GM10847 (cell line): ENCODE measurements around the gene LMOD1.

Source experiments
- POLR2A ChIP-seq: IDR thresholded peaks from 2 replicates; pipeline ENCODE4 v1.6.1; 2011; ENCODE audit not compliant: insufficient read length; ENCODE audit errors: extremely low read depth

Gene LMOD1

DNA sequence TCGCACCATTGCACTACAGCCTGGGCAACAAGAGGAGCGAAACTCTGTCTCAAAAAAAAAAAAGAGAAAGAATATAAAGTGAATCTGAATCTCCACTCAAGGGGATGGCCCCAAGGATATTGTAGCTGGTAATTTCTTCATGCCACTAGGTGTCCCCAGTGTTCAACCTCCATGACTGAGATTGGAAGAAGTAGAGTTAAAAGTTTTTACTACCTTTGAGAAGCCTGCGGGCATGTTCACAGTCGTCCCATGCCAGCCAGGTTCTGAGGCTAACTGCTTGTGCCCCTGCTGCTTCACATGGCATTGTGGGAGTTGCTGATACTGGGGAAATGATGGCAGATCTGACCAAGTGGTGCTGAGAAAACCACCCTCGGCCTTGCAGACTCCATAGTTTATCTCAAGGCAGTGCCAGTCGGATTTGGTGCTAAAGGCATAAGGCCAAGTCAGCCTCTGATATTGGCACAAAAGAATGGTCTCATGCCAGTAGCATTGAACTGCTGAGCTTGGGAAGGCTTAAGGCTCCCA is 68.4 kb downstream of the LMOD1 start:
- no peak for TF ChIP-seq POLR2A

GRCh38 chr1:201876148-201876818 is 70.1 kb downstream of the LMOD1 start:
- no peak for TF ChIP-seq POLR2A

- TF ChIP-seq POLR2A: no peak
These were observed 71.7 kb downstream of the LMOD1 start for GRCh38 chr1:201874672-201875071.

- no peak for TF ChIP-seq POLR2A
These were observed 76.0 kb downstream of the LMOD1 start for GRCh38 chr1:201870397-201870796.

- TF ChIP-seq POLR2A: no peak
These were observed 84.9 kb downstream of the LMOD1 start for GRCh38 chr1:201861448-201861847.

DNA sequence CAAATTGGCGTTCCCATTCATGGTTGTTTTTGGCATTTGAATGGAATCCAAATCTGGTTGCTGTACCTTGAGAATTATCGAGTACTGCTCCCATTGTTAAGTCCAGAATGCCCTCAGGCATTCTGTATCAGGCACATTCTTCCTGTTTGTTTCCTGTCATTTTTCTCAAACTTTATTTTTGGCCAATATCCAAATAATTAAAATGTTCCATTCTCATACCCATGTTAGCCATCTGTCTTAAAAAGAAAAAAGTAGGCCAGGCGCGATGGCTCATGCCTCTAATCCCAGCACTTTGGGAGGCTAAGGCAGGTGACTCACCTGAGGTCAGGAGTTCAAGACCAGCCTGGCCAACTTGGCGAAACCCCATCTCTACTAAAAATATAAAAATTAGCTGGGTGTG is 86.9 kb downstream of the LMOD1 start:
- no peak for TF ChIP-seq POLR2A

DNA sequence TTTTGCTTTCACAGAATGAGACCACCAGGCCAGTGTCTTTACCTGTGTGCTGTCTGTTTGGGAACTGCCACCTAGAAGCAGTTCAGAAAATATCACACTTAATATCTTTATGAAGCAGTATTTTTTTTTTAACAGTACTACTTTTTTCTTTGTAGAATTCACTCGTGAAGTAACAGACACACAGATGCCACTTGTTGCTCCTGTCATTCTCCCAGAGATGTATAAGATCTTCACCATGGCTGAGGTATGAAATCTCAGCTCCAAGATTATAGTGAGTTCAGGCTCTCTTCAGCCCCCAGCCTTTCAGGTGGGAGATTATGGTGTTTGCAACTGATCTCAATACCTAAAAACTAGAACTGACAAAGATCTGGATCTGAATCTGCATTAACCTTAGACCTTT is 94.4 kb downstream of the LMOD1 start:
- no peak for TF ChIP-seq POLR2A

GRCh38 chr1:201850053-201850397 is 96.3 kb downstream of the LMOD1 start:
- TF ChIP-seq POLR2A: no peak

DNA sequence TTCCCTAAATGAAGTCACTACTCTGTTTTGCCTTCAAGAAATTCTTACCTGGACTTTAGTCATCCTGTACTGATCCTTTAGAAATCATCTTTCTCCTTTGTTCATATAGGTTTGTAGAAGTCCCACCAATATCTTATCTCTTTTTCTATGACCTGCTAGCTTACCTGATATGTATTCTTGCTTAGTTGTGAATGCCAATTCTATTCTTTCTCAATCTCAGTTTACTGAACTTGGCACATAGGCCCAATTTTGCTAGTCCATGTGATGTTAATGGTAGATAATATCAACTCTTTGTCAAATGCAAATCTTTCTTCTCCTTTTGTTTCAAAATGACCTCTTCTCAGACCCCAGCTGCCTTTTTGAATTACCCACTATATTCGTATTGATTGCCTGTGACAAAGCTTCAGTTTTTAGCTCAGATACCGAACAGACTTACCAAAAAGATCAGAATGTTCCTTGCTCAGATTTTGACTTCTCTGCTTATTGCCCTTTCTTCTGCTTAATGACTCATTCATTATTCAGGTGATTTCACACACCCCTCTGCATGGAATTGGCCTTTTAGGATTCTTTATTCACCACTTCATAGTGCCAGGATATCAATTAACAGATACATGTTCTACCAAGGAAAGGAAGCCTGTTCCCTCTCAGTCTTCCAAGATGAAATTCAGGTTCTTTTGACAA is 96.8 kb downstream of the LMOD1 start:
- no peak for TF ChIP-seq POLR2A

DNA sequence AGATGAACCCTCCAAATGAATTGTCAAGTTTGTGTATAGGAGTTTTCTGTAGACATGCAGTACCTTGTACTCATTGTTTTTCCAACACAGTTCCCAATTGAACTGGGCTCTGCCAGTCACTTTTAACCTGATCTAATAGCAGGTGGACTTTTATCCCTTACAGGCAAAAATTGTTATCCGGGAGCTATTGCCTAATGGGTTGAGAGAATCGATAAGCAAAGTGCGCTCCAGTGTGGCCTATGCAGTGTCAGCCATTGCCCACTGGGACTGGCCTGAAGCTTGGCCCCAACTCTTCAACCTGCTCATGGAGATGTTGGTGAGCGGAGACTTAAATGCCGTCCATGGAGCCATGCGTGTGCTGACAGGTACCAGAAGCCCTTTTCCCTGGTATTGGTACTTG is 98.1 kb downstream of the LMOD1 start:
- no peak for TF ChIP-seq POLR2A

DNA sequence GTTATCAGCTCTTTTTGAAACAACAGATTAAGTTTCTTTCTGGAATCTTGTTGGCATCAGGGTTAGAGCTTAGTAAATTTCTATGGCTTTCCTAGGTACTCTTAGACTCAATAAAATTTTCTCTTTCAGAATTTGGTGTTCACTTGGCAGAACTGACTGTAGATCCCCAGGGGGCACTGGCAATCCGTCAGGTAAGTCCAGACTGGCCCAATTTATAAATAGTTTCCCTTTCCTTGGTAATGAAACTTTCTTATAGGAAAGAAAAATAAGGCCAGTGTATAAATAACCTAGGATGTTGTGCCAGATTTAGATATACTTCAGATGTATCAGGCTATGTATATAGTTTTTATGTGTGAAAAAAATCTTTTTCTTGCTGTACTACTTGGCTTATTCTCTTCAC is 99.2 kb downstream of the LMOD1 start:
- TF ChIP-seq POLR2A: no peak
